DND-41 (cell line): ENCODE results near the gene BAHD1.

ENCODE experiments used
- CTCF ChIP-seq: IDR thresholded peaks from 2 replicates; pipeline ENCODE4 v1.5.1; 2012; ENCODE audit warnings: borderline replicate concordance, low read length, moderate library complexity, mild to moderate bottlenecking; ENCODE audit not compliant: poor library complexity, severe bottlenecking; ENCODE audit errors: extremely low read depth
- EZH2 ChIP-seq: IDR thresholded peaks from 3 replicates; pipeline ENCODE4 v1.6.1; 2012; ENCODE audit warnings: borderline replicate concordance, low read depth, mild to moderate bottlenecking, moderate library complexity, low read length, inconsistent platforms; ENCODE audit not compliant: severe bottlenecking

GRCh38 chr15:40510201-40510600 lies 69.4 kb downstream of the BAHD1 start:
- TF ChIP-seq EZH2 (no peak), CTCF (no peak)
